SU-DHL-6 (cell line): ENCODE measurements around the gene IRF2BPL.

ENCODE experiments used
- H2AFZ ChIP-seq: fragments of 200-600 bp; sonication (generic); 2 replicates; pipeline ENCODE4 v1.6.1; 2014; ENCODE audit warnings: low read depth, mild to moderate bottlenecking, moderate library complexity, mixed read lengths, antibody characterized with exemption, low read length; ENCODE audit not compliant: severe bottlenecking
- H3F3A ChIP-seq: fragments of 200-600 bp; shearing (Covaris generic); 2 replicates; pipeline ENCODE4 v1.6.0; 2016; ENCODE audit warnings: antibody characterized with exemption, mild to moderate bottlenecking; ENCODE audit not compliant: insufficient read depth
- H3K27ac ChIP-seq: fragments of 200-600 bp; sonication (generic); 2 replicates; pipeline ENCODE4 v1.5.1; 2016; ENCODE audit warnings: low read depth, mild to moderate bottlenecking, low read length, moderate library complexity, mixed read lengths
- H3K27me3 ChIP-seq: fragments of 200-600 bp; sonication (generic), shearing (Covaris generic); 2 replicates; pipeline ENCODE4 v1.6.0; 2014; ENCODE audit warnings: mild to moderate bottlenecking, low read length
- H3K36me3 ChIP-seq: fragments of 200-600 bp; sonication (generic); 2 replicates; pipeline ENCODE4 v1.6.1; 2014; ENCODE audit warnings: mild to moderate bottlenecking, low read length, mixed read lengths
- H3K4me2 ChIP-seq: fragments of 300-600, 200-600 bp; shearing (Covaris generic), sonication (generic); 2 replicates; pipeline ENCODE4 v1.6.0; 2014; ENCODE audit warnings: low read length, low read depth, mild to moderate bottlenecking; ENCODE audit not compliant: poor library complexity, severe bottlenecking
- H3K4me3 ChIP-seq: fragments of 200-600 bp; sonication (generic); 2 replicates; pipeline ENCODE4 v1.5.1; 2014; ENCODE audit warnings: antibody characterized with exemption, low read length, mild to moderate bottlenecking, mixed read lengths; ENCODE audit not compliant: insufficient read depth, poor library complexity, severe bottlenecking
- H3K79me2 ChIP-seq: fragments of 200-600 bp; sonication (generic); 2 replicates; pipeline ENCODE4 v1.6.1; 2014; ENCODE audit warnings: mild to moderate bottlenecking, low read length, moderate library complexity; ENCODE audit not compliant: insufficient read depth
- H3K9ac ChIP-seq: fragments of 200-600 bp; sonication (generic); 2 replicates; pipeline ENCODE4 v1.7.0; 2014; ENCODE audit warnings: mild to moderate bottlenecking, low read length
- H3K9me2 ChIP-seq: fragments of 200-600 bp; sonication (generic); replicated peaks from 2 replicates; pipeline ENCODE4 v1.6.1; 2014; ENCODE audit warnings: low read length; ENCODE audit not compliant: insufficient read depth
- H3K9me3 ChIP-seq: fragments of 200-600 bp; sonication (generic); 2 replicates; pipeline ENCODE4 v1.6.1; 2014; ENCODE audit warnings: low read length, mixed read lengths; ENCODE audit not compliant: insufficient read depth
- H4K20me1 ChIP-seq: fragments of 200-600 bp; sonication (generic); 2 replicates; pipeline ENCODE4 v1.6.1; 2014; ENCODE audit warnings: low read depth, mild to moderate bottlenecking, antibody characterized with exemption, low read length, moderate library complexity, mixed read lengths
- EZH2phosphoT487 ChIP-seq: fragments of 200-600 bp; sonication (generic), shearing (Covaris generic); conservative IDR thresholded peaks from 2 replicates; pipeline ENCODE4 v1.6.1; 2018; ENCODE audit warnings: mild to moderate bottlenecking, antibody characterized with exemption, low read length, moderate library complexity, mixed read lengths
- TF ChIP-seq, protein P1 (sequence below): fragments of 200-600 bp; sonication (generic); IDR thresholded peaks from one replicate; pipeline ENCODE4 v1.5.1; 2017; ENCODE audit warnings: antibody characterized with exemption, mild to moderate bottlenecking, low read length, moderate library complexity; ENCODE audit not compliant: insufficient read depth, poor library complexity, severe bottlenecking

IRF2BPL gene

DNA sequence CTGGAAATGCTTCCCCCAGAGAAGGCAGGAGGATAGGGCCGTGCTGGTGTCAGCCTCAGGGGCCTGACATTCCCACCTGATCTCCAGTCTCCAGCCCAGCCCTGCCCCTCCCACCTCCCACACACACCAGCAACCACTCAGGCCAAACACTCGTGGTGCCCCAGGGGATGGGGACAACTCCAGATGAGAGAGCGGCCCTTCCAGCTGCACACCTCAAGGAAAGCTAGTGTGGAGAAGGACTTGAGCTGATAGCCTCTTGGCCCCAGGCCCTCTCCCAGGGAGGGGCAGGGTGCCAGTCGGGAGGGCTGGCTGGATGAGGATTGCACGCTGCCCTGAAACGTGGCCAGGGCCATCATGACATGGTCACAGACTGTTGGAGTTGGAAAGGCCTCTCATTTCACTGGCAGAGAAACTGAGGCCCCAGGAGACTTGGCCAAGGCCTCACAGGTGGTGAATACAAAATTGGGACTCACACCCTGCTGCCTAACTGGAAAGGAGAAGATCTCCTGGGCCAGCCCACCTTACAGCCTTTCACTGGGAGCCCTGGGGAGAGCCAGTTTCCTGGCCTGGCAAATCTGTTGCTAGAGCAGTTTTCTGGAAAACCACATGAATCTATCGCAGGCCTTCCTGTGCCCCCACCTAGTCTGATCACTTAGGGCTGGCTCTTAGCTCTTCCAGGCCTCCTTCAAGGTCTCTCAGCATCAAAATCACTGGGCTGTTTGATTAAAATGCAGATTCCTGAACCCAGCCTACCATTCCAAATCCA lies 52.1 kb downstream of the IRF2BPL start:
- H3K27me3 ChIP-seq = no peaks in the 10 kb centered on the region
- H3K79me2 ChIP-seq = no peaks in the 10 kb centered on the region
- H2AFZ ChIP-seq = no peak overlapping the region
- no peaks in the 10 kb centered on the region for H3K9me2 ChIP-seq
- no peaks in the 10 kb centered on the region for H3F3A ChIP-seq
- H3K9ac ChIP-seq = no peak overlapping the region
- no peaks in the 10 kb centered on the region for H3K36me3 ChIP-seq
- H3K4me3 ChIP-seq = no peak overlapping the region
- no peaks in the 10 kb centered on the region for H4K20me1 ChIP-seq
- TF ChIP-seq, protein P1, sequence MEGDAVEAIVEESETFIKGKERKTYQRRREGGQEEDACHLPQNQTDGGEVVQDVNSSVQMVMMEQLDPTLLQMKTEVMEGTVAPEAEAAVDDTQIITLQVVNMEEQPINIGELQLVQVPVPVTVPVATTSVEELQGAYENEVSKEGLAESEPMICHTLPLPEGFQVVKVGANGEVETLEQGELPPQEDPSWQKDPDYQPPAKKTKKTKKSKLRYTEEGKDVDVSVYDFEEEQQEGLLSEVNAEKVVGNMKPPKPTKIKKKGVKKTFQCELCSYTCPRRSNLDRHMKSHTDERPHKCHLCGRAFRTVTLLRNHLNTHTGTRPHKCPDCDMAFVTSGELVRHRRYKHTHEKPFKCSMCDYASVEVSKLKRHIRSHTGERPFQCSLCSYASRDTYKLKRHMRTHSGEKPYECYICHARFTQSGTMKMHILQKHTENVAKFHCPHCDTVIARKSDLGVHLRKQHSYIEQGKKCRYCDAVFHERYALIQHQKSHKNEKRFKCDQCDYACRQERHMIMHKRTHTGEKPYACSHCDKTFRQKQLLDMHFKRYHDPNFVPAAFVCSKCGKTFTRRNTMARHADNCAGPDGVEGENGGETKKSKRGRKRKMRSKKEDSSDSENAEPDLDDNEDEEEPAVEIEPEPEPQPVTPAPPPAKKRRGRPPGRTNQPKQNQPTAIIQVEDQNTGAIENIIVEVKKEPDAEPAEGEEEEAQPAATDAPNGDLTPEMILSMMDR = no peak
- no peak for TF ChIP-seq EZH2phosphoT487
- no peak overlapping the region for H3K27ac ChIP-seq
- no peak overlapping the region for H3K4me2 ChIP-seq
- peaks cover 4% of the 10 kb centered on the region; the same call in 1 of the 2 replicates for H3K9me3 ChIP-seq

DNA sequence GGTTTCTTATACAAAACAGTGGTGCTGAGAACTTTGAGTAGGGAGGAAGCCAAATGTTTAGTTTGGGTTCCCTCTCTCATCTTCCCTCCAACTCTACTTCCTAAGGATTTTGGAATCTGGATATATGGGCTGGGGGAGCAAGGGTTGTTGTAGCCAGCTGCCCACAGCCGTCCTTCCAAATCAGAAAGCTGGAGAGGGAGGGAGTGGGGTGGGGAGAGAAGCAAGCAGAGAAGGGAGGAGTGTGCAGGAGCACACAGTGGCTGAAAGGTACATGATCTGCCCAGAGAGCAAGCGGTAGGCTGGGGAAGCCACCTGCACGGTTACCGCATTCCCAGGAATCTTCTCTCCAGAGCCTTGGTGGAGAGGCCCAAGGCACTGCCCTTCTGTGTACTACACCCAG lies 52.7 kb downstream of the IRF2BPL start:
- Histone ChIP-seq H3K27ac (no peak overlapping the region), H3K9me2 (no peaks in the 10 kb centered on the region), H3K27me3 (no peaks in the 10 kb centered on the region), H3K36me3 (no peaks in the 10 kb centered on the region), H3K9ac (no peak overlapping the region), H3K4me2 (no peak overlapping the region), H3F3A (no peaks in the 10 kb centered on the region), H3K9me3 (no peaks in the 10 kb centered on the region), H3K79me2 (no peaks in the 10 kb centered on the region), H3K4me3 (no peak overlapping the region), H2AFZ (no peak overlapping the region), H4K20me1 (no peaks in the 10 kb centered on the region)
- TF ChIP-seq EZH2phosphoT487 = no peak
- TF ChIP-seq, protein P1 = no peak

DNA sequence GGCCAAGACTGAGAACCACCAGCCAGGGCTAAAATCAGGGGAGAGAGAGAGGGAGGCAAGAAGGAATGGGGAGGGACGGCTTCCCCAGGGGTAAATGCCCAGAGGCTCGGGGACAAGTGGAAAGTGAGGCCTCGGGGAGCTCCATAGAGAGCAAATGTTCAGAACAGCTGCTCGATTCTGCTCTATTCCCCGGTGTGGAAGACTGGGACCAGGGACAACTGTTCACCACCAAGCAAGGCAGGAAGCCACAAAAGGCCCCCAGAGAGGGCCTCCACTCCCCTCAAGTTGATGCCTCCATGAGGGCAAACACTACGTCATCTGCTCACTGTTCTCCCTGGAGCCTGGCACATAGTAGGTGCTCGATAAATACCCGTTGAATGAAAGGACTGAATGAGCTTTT lies 53.5 kb downstream of the IRF2BPL start:
- Histone ChIP-seq H3K4me3 (no peak overlapping the region), H2AFZ (no peak overlapping the region), H3K27ac (no peak overlapping the region), H3K9me2 (no peaks in the 10 kb centered on the region), H3K79me2 (no peaks in the 10 kb centered on the region), H3K9ac (no peak overlapping the region), H3F3A (no peaks in the 10 kb centered on the region), H3K9me3 (no peaks in the 10 kb centered on the region), H3K36me3 (no peaks in the 10 kb centered on the region), H3K4me2 (no peak overlapping the region), H3K27me3 (no peaks in the 10 kb centered on the region), H4K20me1 (no peaks in the 10 kb centered on the region)
- TF ChIP-seq, protein P1 = no peak
- TF ChIP-seq EZH2phosphoT487 = no peak
